Measurements from ENCODE around the gene SRCAP.

GRCh38 chr16:30722443-30722842 lies 23.5 kb downstream of the SRCAP start:
- TF ChIP-seq POLR2A (IDR thresholded peaks at IDR 0.05) (no peak), CTCF (IDR thresholded peaks at IDR 0.05) (peak in 2 of 6 experiments; percentile 15 to 23)
